Endothelial cell of umbilical vein (primary cell): ENCODE measurements around the gene ADRA2C. TPM values are rescaled to one million over a fixed set of nuclear protein-coding genes. Genes with fewer than 3 reads are reported as not detected.

Source experiments
- BruUV-seq: library from RNA; stranded (reverse); fragments of 400-500 nt; replicated peaks from 2 replicates; lab custom pipeline; 2021; lab: Mats Ljungman, UMichigan
- CTCF ChIA-PET: fragments of 300-600, 350-600 bp; sonication (Branson Sonifier 250); formaldehyde crosslinking; loops from one replicate; lab custom pipeline; 2021; ENCODE audit warnings: antibody characterized with exemption, inconsistent platforms; lab: Charles Lee
- POLR2A ChIA-PET: fragments of 300-600, 350-600 bp; sonication (Branson Sonifier 250); formaldehyde crosslinking; loops from one replicate; lab custom pipeline; 2021; ENCODE audit warnings: antibody characterized with exemption, inconsistent platforms; lab: Charles Lee
- DNase-seq: peaks from one replicate; pipeline ENCODE4 v3.0.0-alpha.2; 2011; ENCODE audit warnings: low read depth, low spot score
- FAIRE-seq: peaks from 2 replicates; lab custom pipeline; 2011; peaks lifted over from hg19 to GRCh38; lab: Jason Lieb, UNC
- H2AFZ ChIP-seq: 2 replicates; pipeline ENCODE4 v1.6.0; 2012; ENCODE audit warnings: low read depth, low read length, control low read depth, inconsistent platforms
- H3K27ac ChIP-seq: 2 replicates; pipeline ENCODE4 v1.5.1; 2011; ENCODE audit warnings: low read depth, mild to moderate bottlenecking, control low read depth, low read length, moderate library complexity; ENCODE audit not compliant: insufficient read depth
- H3K27me3 ChIP-seq, 2 experiments: 2 replicates each; pipeline versions ENCODE4 v1.6.0 to v1.6.1; 2011; ENCODE audit warnings: low read length in 2 of 2, mixed read lengths in 1 of 2; ENCODE audit not compliant: control insufficient read depth in 2 of 2, insufficient read depth in 2 of 2
- H3K36me3 ChIP-seq, 2 experiments: 2 replicates in 1 of 2; 3 replicates in 1 of 2; pipeline ENCODE4 v1.5.1; 2011; ENCODE audit warnings: low read length in 2 of 2, mild to moderate bottlenecking in 1 of 2, moderate library complexity in 1 of 2; ENCODE audit not compliant: control insufficient read depth in 2 of 2, insufficient read depth in 2 of 2; ENCODE audit errors: extremely low read depth in 1 of 2
- H3K4me1 ChIP-seq: 3 replicates; pipeline ENCODE4 v1.5.1; 2011; ENCODE audit warnings: mild to moderate bottlenecking, low read length; ENCODE audit not compliant: control insufficient read depth, insufficient read depth; ENCODE audit errors: extremely low read depth
- H3K4me2 ChIP-seq: 2 replicates; pipeline ENCODE4 v1.6.1; 2011; ENCODE audit warnings: low read length, control low read depth, mixed read lengths; ENCODE audit not compliant: insufficient read depth
- H3K4me3 ChIP-seq, 3 experiments: fragments of 200-600 bp in 1 of 3; sonication (generic), shearing (Covaris generic) in 1 of 3; replicated peaks in 1 of 3; 2 replicates each; pipeline ENCODE4 v1.5.1; 2011 to 2016; ENCODE audit warnings: control low read depth in 3 of 3, low read length in 3 of 3, mild to moderate bottlenecking in 2 of 3, inconsistent platforms in 1 of 3, low read depth in 1 of 3, moderate library complexity in 1 of 3; ENCODE audit not compliant: insufficient read depth in 1 of 3
- H3K79me2 ChIP-seq: 2 replicates; pipeline ENCODE4 v1.6.0; 2012; ENCODE audit warnings: low read length, inconsistent platforms; ENCODE audit not compliant: control insufficient read depth, insufficient read depth
- H3K9ac ChIP-seq: replicated peaks from 2 replicates; pipeline ENCODE3; 2011; ENCODE audit warnings: low read length, control low read depth; ENCODE audit not compliant: insufficient read depth; ENCODE audit errors: extremely low read depth
- H3K9me1 ChIP-seq: replicated peaks from 3 replicates; pipeline ENCODE4 v1.6.0; 2011; ENCODE audit warnings: mild to moderate bottlenecking, low read length; ENCODE audit not compliant: control insufficient read depth, insufficient read depth; ENCODE audit errors: extremely low read depth
- H3K9me3 ChIP-seq: replicated peaks from 2 replicates; pipeline ENCODE4 v1.5.1; 2012; ENCODE audit warnings: low read length, inconsistent platforms; ENCODE audit not compliant: control insufficient read depth, insufficient read depth
- H4K20me1 ChIP-seq: replicated peaks from 2 replicates; pipeline ENCODE3; 2011; ENCODE audit warnings: mild to moderate bottlenecking, low read length; ENCODE audit not compliant: control insufficient read depth, insufficient read depth; ENCODE audit errors: extremely low read depth
- GATA2 ChIP-seq: IDR thresholded peaks from 2 replicates; pipeline ENCODE4 v1.7.0; 2011; ENCODE audit warnings: low read depth, mild to moderate bottlenecking, moderate library complexity, mixed read lengths, low read length; ENCODE audit not compliant: insufficient read length, insufficient read depth
- MAX ChIP-seq: IDR thresholded peaks from 2 replicates; pipeline ENCODE4 v1.6.1; 2011; ENCODE audit not compliant: insufficient read depth, insufficient read length
- MYC ChIP-seq: IDR thresholded peaks from one replicate; pipeline ENCODE4 v1.6.1; 2011; ENCODE audit warnings: mild to moderate bottlenecking, low read depth, low read length
- POLR2AphosphoS5 ChIP-seq: IDR thresholded peaks from 2 replicates; pipeline ENCODE4 v1.6.1; 2012; ENCODE audit warnings: low read depth, mild to moderate bottlenecking, control low read depth, low read length, moderate library complexity; ENCODE audit not compliant: insufficient read depth
- dilution Hi-C: fragments of 300-500 bp; cut with MboI; formaldehyde crosslinking; loops from one replicate; pipeline ENCODE4 v1.15.0; 2019; ENCODE audit warnings: low sequenced_read_pairs; ENCODE audit not compliant: extremely low pct_ligation_motif_present
- intact Hi-C: fragments of 100-400 bp; cut with micrococcal nuclease; formaldehyde crosslinking; loops from one replicate; pipeline ENCODE4 v1.10.0; 2022
- polyA plus RNA-seq, 4 experiments: library from polyadenylated mRNA; depleted of rRNA in 3 of 4; stranded (reverse) in 3 of 4; unstranded in 1 of 4; fragments of >200 nt; gene quantifications; 2 replicates each; pipeline versions ENCODE4 v1.2.1 to v1.2.3, GENCODE V29; 2011 to 2012; ENCODE audit warnings: missing spikeins in 1 of 4
- total RNA-seq: library from RNA; stranded (reverse); gene quantifications from 2 replicates; pipeline ENCODE4 v1.2.3, GENCODE V29; 2021
- TF ChIP-seq, protein P1 (sequence below), 2 donors: IDR thresholded peaks; 1 replicate in 1 of 2; 2 replicates in 1 of 2; pipeline ENCODE4 v1.5.1; 2011; ENCODE audit warnings: low read length in 2 of 2, mild to moderate bottlenecking in 2 of 2, moderate library complexity in 2 of 2, control low read depth in 1 of 2, inconsistent platforms in 1 of 2, low read depth in 1 of 2; ENCODE audit not compliant: insufficient read depth in 1 of 2; ENCODE audit errors: extremely low read depth in 1 of 2

ADRA2C gene
- total and polyA plus RNA-seq, 2 donors (not counting 3 experiments of a cell fraction or from before 2014, with no cell fraction given), result 0.03 to 0.40 TPM

GRCh38 chr4:3816983-3817960, 51.1 kb downstream of the ADRA2C start:
- BruUV-seq, result no TSS peak
- intact Hi-C loops (no loop called here), dilution Hi-C loops (no loop called here)
- TF ChIP-seq MYC, result no peak
- no peak for TF ChIP-seq GATA2
- TF ChIP-seq, protein P1, sequence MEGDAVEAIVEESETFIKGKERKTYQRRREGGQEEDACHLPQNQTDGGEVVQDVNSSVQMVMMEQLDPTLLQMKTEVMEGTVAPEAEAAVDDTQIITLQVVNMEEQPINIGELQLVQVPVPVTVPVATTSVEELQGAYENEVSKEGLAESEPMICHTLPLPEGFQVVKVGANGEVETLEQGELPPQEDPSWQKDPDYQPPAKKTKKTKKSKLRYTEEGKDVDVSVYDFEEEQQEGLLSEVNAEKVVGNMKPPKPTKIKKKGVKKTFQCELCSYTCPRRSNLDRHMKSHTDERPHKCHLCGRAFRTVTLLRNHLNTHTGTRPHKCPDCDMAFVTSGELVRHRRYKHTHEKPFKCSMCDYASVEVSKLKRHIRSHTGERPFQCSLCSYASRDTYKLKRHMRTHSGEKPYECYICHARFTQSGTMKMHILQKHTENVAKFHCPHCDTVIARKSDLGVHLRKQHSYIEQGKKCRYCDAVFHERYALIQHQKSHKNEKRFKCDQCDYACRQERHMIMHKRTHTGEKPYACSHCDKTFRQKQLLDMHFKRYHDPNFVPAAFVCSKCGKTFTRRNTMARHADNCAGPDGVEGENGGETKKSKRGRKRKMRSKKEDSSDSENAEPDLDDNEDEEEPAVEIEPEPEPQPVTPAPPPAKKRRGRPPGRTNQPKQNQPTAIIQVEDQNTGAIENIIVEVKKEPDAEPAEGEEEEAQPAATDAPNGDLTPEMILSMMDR (IDR thresholded peaks at IDR 0.05; ENCODE audit: extremely low read depth in 1 of 2, insufficient read depth in 1 of 2, low read depth in 1 of 2, low read length in 2 of 2), result no peak
- no peak for TF ChIP-seq POLR2AphosphoS5
- TF ChIP-seq MAX, result no peak
- Histone ChIP-seq H3K9me1 (no peaks in the 10 kb centered on the region), H3K27me3 (no peaks in the 10 kb centered on the region), H3K4me1 (no peaks in the 10 kb centered on the region), H3K9ac (no peak overlapping the region), H2AFZ (no peak overlapping the region), H3K9me3 (no peaks in the 10 kb centered on the region), H3K4me2 (no peak overlapping the region), H3K36me3 (no peaks in the 10 kb centered on the region), H4K20me1 (no peaks in the 10 kb centered on the region), H3K27ac (no peak overlapping the region), H3K4me3 (no peak overlapping the region), H3K79me2 (no peaks in the 10 kb centered on the region)
- POLR2A ChIA-PET, result no interaction called here
- FAIRE-seq (no peak), DNase-seq (no peak)
- CTCF ChIA-PET, result no interaction called here

Other genes starting within 250 kb of the ADRA2C start
- 152 and 170 TPM in 2 replicates for gene LRPAP1, start 234.0 kb upstream of the ADRA2C start, total RNA-seq
- gene LRPAP1, start 234.0 kb upstream of the ADRA2C start, polyA plus RNA-seq, result 77.4 and 90.1 TPM in 2 replicates